Fibroblast of lung (primary cell): Measurements from ENCODE around the gene NRP1. TPM values are rescaled to one million over a fixed set of nuclear protein-coding genes. Genes with fewer than 3 reads are reported as not detected.

Experiments
- DNase-seq, 2 donors: peaks; one replicate each; pipeline versions ENCODE4 v3.0.0 to v3.0.0-alpha.2; 2010; ENCODE audit warnings: low read depth in 2 of 2
- H2AFZ ChIP-seq: 2 replicates; pipeline ENCODE4 v1.5.1; 2012; ENCODE audit warnings: low read length, control low read depth, inconsistent platforms
- H3K27ac ChIP-seq: 2 replicates; pipeline ENCODE4 v1.5.1; 2011; ENCODE audit warnings: low read length, control low read depth; ENCODE audit not compliant: insufficient read depth
- H3K27me3 ChIP-seq: 2 replicates; pipeline ENCODE4 v1.5.1; 2011; ENCODE audit warnings: mild to moderate bottlenecking, low read length; ENCODE audit not compliant: control insufficient read depth, insufficient read depth
- H3K36me3 ChIP-seq: 2 replicates; pipeline ENCODE4 v1.5.1; 2011; ENCODE audit warnings: low read length; ENCODE audit not compliant: control insufficient read depth, insufficient read depth
- H3K4me1 ChIP-seq: 2 replicates; pipeline ENCODE4 v1.5.1; 2011; ENCODE audit warnings: low read length; ENCODE audit not compliant: control insufficient read depth, insufficient read depth; ENCODE audit errors: extremely low read depth
- H3K4me2 ChIP-seq: 2 replicates; pipeline ENCODE4 v1.5.1; 2011; ENCODE audit warnings: low read length, control low read depth; ENCODE audit not compliant: insufficient read depth; ENCODE audit errors: extremely low read depth
- H3K4me3 ChIP-seq, 4 experiments: fragments of 200-600 bp in 1 of 4; sonication (generic) in 1 of 4; replicated peaks in 1 of 4; 2 replicates each; pipeline ENCODE4 v1.5.1; 2011 to 2016; ENCODE audit warnings: low read length in 4 of 4, low read depth in 3 of 4, mild to moderate bottlenecking in 3 of 4, control low read depth in 2 of 4, inconsistent platforms in 1 of 4, mixed read lengths in 1 of 4; ENCODE audit not compliant: insufficient read depth in 1 of 4; ENCODE audit errors: control extremely low read depth in 1 of 4
- H3K79me2 ChIP-seq: 2 replicates; pipeline ENCODE4 v1.5.1; 2012; ENCODE audit warnings: mild to moderate bottlenecking, low read length, inconsistent platforms; ENCODE audit not compliant: control insufficient read depth, insufficient read depth
- H3K9ac ChIP-seq: 2 replicates; pipeline ENCODE4 v1.5.1; 2011; ENCODE audit warnings: mild to moderate bottlenecking, low read length, control low read depth; ENCODE audit not compliant: insufficient read depth
- H3K9me3 ChIP-seq: 2 replicates; pipeline ENCODE4 v1.5.1; 2012; ENCODE audit warnings: low read depth, low read length; ENCODE audit not compliant: control insufficient read depth, insufficient read depth
- H4K20me1 ChIP-seq: 2 replicates; pipeline ENCODE4 v1.5.1; 2011; ENCODE audit warnings: low read length; ENCODE audit not compliant: control insufficient read depth, insufficient read depth; ENCODE audit errors: extremely low read depth
- EZH2 ChIP-seq: IDR thresholded peaks from 2 replicates; pipeline ENCODE4 v1.5.1; 2012; ENCODE audit warnings: low read length, control low read depth, mild to moderate bottlenecking; ENCODE audit errors: missing control alignments
- polyA plus RNA-seq, 2 donors: library from polyadenylated mRNA; depleted of rRNA in 1 of 2; stranded (reverse) in 1 of 2; unstranded in 1 of 2; fragments of >200 nt; gene quantifications; 2 replicates each; pipeline ENCODE4 v1.2.1, GENCODE V29; 2011 to 2012; ENCODE audit warnings: missing spikeins in 1 of 2
- total RNA-seq: library from RNA; depleted of rRNA; stranded (reverse); fragments of >200 nt; gene quantifications from 2 replicates; pipeline ENCODE4 v1.2.1, GENCODE V29; 2014
- TF ChIP-seq, protein P1 (sequence below), 2 donors: IDR thresholded peaks in 1 of 2; conservative IDR thresholded peaks in 1 of 2; 1 replicate in 1 of 2; 2 replicates in 1 of 2; pipeline ENCODE4 v1.5.1; 2011 to 2012; ENCODE audit warnings: low read length in 2 of 2, control low read depth in 1 of 2, inconsistent platforms in 1 of 2, low read depth in 1 of 2, mild to moderate bottlenecking in 1 of 2

NRP1 gene
- total and polyA plus RNA-seq, 2 donors (not counting 1 experiment from before 2014, with no cell fraction given) = 187 to 373 TPM

DNA sequence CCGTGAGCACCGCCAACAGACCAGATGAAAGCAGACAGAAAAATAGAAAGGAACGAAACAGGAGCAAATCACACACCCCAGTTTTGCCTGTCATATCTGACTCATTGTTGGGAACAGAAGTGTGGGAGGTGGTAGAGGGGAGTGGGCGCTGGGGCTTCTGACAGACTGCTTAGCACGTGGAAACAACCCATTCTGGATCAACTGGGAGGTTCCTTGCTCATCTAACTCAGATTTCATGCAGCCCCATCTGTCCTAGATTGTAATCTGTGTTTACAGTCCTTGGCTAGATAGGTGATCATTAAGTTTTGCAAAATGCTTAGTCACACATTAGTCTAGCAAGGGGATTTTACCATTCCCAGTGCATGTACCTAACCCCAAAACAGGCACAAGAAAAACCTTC lies 154.1 kb downstream of the NRP1 start:
- no peak overlapping the region for H2AFZ ChIP-seq
- H4K20me1 ChIP-seq = no peaks in the 10 kb centered on the region
- no peak for TF ChIP-seq EZH2
- TF ChIP-seq, protein P1, sequence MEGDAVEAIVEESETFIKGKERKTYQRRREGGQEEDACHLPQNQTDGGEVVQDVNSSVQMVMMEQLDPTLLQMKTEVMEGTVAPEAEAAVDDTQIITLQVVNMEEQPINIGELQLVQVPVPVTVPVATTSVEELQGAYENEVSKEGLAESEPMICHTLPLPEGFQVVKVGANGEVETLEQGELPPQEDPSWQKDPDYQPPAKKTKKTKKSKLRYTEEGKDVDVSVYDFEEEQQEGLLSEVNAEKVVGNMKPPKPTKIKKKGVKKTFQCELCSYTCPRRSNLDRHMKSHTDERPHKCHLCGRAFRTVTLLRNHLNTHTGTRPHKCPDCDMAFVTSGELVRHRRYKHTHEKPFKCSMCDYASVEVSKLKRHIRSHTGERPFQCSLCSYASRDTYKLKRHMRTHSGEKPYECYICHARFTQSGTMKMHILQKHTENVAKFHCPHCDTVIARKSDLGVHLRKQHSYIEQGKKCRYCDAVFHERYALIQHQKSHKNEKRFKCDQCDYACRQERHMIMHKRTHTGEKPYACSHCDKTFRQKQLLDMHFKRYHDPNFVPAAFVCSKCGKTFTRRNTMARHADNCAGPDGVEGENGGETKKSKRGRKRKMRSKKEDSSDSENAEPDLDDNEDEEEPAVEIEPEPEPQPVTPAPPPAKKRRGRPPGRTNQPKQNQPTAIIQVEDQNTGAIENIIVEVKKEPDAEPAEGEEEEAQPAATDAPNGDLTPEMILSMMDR (conservative IDR thresholded peaks at IDR 0.05 in 1 of 2, IDR thresholded peaks at IDR 0.05 in 1 of 2; ENCODE audit: low read depth in 1 of 2, low read length in 2 of 2) = no peak
- no peaks in the 10 kb centered on the region for H3K27me3 ChIP-seq
- H3K4me3 ChIP-seq = no peak overlapping the region
- no peak overlapping the region for H3K27ac ChIP-seq
- no peak overlapping the region for H3K4me2 ChIP-seq
- DNase-seq = peak in 1 of 2 donors; percentile 74
- no peak overlapping the region for H3K9ac ChIP-seq
- peaks cover 14% of the 10 kb centered on the region for H3K4me1 ChIP-seq
- peaks cover 23% of the 10 kb centered on the region for H3K36me3 ChIP-seq
- H3K79me2 ChIP-seq = no peaks in the 10 kb centered on the region
- no peaks in the 10 kb centered on the region for H3K9me3 ChIP-seq

DNA sequence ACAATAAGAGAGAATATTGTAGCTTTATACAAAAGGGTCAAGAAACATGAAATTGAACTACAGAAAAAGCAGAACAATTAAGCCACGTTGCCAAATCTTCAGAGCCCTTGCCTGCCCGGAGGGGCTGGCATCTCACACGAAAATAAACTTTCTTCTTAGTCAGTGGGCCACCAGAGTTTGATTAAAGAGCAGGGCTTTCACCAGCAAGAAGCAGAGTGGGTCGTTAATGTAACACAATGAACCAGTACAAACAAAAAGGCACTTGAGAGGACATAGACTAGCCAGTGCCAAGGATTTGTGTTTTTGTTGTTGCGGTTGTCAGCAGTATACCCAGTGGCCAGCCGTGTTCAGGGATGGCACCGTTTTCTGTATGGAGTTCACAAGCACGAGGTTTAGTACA lies 155.4 kb downstream of the NRP1 start:
- TF ChIP-seq, protein P1 (conservative IDR thresholded peaks at IDR 0.05 in 1 of 2, IDR thresholded peaks at IDR 0.05 in 1 of 2; ENCODE audit: low read depth in 1 of 2, low read length in 2 of 2) = no peak
- TF ChIP-seq EZH2 = no peak
- H3K4me3 ChIP-seq = no peak overlapping the region
- DNase-seq = no peak
- no peak overlapping the region for H3K27ac ChIP-seq
- no peaks in the 10 kb centered on the region for H3K79me2 ChIP-seq
- peaks cover 14% of the 10 kb centered on the region for H3K4me1 ChIP-seq
- H3K9me3 ChIP-seq = no peaks in the 10 kb centered on the region
- H4K20me1 ChIP-seq = no peaks in the 10 kb centered on the region
- H3K27me3 ChIP-seq = no peaks in the 10 kb centered on the region
- no peak overlapping the region for H3K4me2 ChIP-seq
- H3K9ac ChIP-seq = no peak overlapping the region
- peaks cover 19% of the 10 kb centered on the region for H3K36me3 ChIP-seq
- H2AFZ ChIP-seq = no peak overlapping the region

DNA sequence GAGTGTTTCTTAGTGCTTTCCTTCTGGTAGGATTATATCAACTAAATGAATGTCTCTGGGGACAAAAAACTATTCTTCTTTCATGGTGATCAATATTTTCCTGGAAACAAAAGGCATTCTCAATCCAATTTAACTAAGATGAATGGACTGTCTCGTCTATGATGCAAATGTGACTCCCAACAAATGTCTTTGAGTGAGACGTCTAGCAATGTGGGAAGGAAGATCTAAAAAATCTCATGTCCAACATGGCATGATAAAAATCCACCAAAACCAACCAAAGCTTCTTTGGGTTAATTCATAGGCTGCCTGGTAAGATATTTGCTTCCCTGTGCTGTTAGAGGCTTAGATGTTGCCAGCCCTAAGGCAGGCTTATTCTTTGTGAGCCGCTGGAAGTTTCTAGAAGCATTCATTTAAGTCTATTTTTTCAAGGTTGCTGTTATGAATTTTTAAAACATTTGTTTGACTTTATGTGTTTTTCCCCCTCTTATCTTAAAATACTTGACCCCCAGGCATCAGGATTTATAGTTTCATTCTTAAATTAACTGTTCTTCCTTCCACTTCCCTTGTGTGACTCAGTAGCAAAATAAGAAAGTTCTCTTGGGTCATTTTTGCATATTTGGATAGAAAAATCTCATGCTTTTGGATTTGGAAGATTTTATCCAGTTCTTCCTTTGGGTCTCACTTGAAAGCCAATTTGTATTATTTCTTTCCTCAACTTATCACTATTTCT lies 156.3 kb downstream of the NRP1 start:
- Histone ChIP-seq H3K27ac (no peak overlapping the region), H3K36me3 (peaks cover 19% of the 10 kb centered on the region)
- peak in 1 of 2 donors; percentile 65 for DNase-seq

More for the DNA sequence above, 156.3 kb downstream of the NRP1 start:
- Histone ChIP-seq H3K79me2 (no peaks in the 10 kb centered on the region), H2AFZ (no peak overlapping the region), H3K9ac (no peak overlapping the region), H3K9me3 (no peaks in the 10 kb centered on the region), H3K27me3 (no peaks in the 10 kb centered on the region), H3K4me1 (peaks cover 14% of the 10 kb centered on the region), H4K20me1 (no peaks in the 10 kb centered on the region), H3K4me3 (no peak overlapping the region), H3K4me2 (no peak overlapping the region)
- no peak for TF ChIP-seq EZH2
- TF ChIP-seq, protein P1 (conservative IDR thresholded peaks at IDR 0.05 in 1 of 2, IDR thresholded peaks at IDR 0.05 in 1 of 2; ENCODE audit: low read depth in 1 of 2, low read length in 2 of 2) = no peak
